Activated naive CD4-positive, alpha-beta T cell treated with anti-CD3 and anti-CD28 coated beads, Interleukin-2, amount 10 ng/mL, durations not matched to agents 7 days and 5 days (primary cell): ENCODE measurements around the gene CHD9NB.
A peak's percentile ranks its signal among the peaks of the same experiment; 100 is the strongest.
"Not testable (repeated sequence)": the region's sequence is repeated elsewhere in the genome, so short reads cannot be mapped to it uniquely, and the experiment has no call there.

Experiments used
- CTCF ChIA-PET: fragments of 350-600 bp; sonication (Branson Sonifier 250); formaldehyde crosslinking; loops from one replicate; lab custom pipeline; 2021; ENCODE audit warnings: antibody characterized with exemption; lab: Charles Lee
- DNase-seq: peaks from one replicate; pipeline ENCODE4 v3.0.0-alpha.2; 2020
- H3K27ac Mint-ChIP-seq: one replicate; pipeline ENCODE4 v1.8.0; 2021; ENCODE audit warnings: mild to moderate bottlenecking, moderate library complexity, mixed read lengths
- H3K27me3 Mint-ChIP-seq: one replicate; pipeline ENCODE4 v1.8.0; 2021; ENCODE audit warnings: mild to moderate bottlenecking, mixed read lengths
- H3K36me3 Mint-ChIP-seq: one replicate; pipeline ENCODE4 v1.8.0; 2021; ENCODE audit warnings: mixed read lengths
- H3K4me1 Mint-ChIP-seq: one replicate; pipeline ENCODE4 v1.8.0; 2021; ENCODE audit warnings: mixed read lengths
- H3K4me3 Mint-ChIP-seq: one replicate; pipeline ENCODE4 v1.8.0; 2021; ENCODE audit warnings: mild to moderate bottlenecking, moderate library complexity, mixed read lengths
- H3K9me3 Mint-ChIP-seq: one replicate; pipeline ENCODE4 v1.8.0; 2021; ENCODE audit warnings: mixed read lengths

Gene CHD9NB

DNA sequence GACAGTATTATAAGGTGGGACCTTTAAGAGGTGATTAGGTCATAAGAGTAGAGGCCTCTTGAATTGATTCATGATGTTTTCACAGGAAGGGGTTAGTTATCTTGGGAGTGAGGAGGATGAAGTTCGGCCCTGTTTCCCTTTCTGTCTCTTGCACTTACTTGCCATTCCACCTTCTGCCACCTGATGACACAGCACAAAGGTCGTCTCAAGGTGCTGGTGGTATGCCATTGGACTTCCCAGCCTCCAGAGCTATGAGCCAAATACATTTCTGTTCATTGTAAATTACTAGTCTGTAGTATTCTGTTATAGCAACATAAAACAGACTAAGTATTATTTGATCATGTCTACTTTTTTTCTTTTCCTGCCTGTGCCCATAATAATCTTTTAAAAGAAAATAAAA lies 25.6 kb upstream of the CHD9NB start:
- Mint-ChIP-seq H3K27me3 (peaks cover 4% of the 10 kb centered on the region), H3K4me1 (no peaks in the 10 kb centered on the region), H3K36me3 (peaks cover 13% of the 10 kb centered on the region), H3K4me3 (no peak overlapping the region), H3K9me3 (peaks cover 17% of the 10 kb centered on the region), H3K27ac (no peak overlapping the region)
- DNase-seq: no peak
- CTCF ChIA-PET: interaction anchor here (1.3 kb wide), 1 partner anchor 43 kb away, joined by 3 read pairs; no protein-coding TSS in a partner anchor

DNA sequence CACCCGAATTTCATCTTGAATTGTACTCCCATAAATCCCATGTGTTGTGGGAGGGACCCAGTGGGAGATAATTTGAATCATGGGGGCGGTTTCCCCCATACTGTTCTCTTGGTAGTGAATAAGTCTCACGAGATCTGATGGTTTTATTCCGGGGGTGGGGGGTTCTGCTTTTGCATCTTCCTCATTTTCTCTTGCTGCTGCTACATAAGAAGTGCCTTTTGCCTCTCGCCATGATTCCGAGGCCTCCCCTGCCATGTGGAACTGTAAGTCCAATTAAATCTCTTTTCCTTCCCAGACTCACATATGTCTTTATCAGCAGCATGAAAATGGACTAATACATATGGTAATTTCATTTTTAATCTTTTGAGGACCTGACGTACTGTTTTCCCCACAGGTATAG lies 22.8 kb upstream of the CHD9NB start:
- Mint-ChIP-seq H3K9me3 (peaks cover 19% of the 10 kb centered on the region), H3K36me3 (peaks cover 17% of the 10 kb centered on the region)
- CTCF ChIA-PET, DNase-seq, H3K27me3 Mint-ChIP-seq, H3K4me3 Mint-ChIP-seq, H3K4me1 Mint-ChIP-seq, H3K27ac Mint-ChIP-seq: not testable (repeated sequence)

DNA sequence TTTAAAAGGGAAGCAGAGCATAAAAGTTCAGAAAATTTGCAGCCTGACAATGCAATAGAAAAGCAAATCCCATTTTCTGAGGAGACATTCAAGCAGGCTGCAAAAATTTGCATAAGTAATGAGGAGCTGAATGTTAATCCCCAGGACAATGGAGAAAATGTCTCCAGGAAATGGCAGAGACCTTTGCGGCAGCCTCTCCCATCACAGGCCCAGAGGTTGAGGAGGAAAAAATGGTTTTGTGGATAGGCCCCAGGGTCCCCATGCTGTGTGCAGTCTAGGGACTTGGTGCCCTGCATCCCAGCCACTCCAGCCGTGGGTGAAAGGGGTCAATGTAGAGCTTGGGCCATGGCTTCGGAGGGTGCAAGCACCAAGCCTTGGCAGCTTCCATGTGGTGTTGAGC lies 21.6 kb upstream of the CHD9NB start:
- CTCF ChIA-PET, DNase-seq, H3K27me3 Mint-ChIP-seq, H3K4me3 Mint-ChIP-seq, H3K27ac Mint-ChIP-seq: not testable (repeated sequence)
- H3K36me3 Mint-ChIP-seq: peaks cover 21% of the 10 kb centered on the region
- peaks cover 19% of the 10 kb centered on the region for H3K9me3 Mint-ChIP-seq
- H3K4me1 Mint-ChIP-seq: peaks cover 10% of the 10 kb centered on the region

DNA sequence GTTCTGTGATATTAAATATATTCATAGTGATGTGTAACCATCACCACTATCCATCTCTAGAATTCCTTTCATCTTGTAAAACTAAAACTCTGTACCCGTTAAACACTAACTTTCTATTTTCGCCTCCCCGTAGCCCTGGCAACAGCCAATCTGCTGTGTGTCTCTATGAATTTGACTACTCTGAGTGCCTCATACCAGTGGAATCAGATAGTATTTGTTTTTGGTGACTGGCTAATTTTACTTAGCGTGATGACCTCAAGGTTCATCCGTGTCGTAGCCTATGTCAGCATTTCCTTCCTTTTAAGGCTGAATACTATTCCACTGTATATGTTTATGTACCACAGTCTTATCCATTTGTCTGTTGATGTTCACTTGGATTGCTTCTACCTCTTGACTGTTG lies 20.3 kb upstream of the CHD9NB start:
- CTCF ChIA-PET: no interaction called here
- H3K4me3 Mint-ChIP-seq: no peak overlapping the region

DNA sequence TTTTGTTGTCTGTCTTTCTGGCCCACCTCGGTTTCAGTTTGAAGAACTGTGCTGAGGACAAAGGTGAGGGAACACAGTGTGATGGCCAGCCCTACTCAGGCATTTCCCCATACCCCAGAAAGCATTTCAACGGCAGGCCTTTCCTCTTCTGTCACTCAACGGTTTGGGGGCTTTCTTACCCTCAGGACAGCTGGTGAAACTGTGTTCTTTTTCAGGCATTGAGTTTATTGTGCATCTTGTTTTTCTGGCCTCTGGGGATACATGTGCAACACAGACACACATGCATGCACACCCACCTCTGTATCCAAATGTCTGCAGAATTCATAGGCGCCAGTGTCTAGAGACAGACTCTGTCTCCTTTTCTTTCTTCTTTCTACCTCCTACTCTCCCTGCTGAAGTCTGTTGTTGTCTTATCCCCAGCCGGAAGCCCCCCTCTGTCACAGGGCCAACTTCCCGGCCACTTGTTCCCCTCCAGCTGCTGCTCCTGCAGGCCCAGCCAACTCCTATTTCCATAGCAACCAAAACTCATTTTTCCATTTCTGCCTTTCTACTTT lies 19.1 kb upstream of the CHD9NB start:
- Mint-ChIP-seq H3K36me3 (peaks cover 23% of the 10 kb centered on the region), H3K27ac (no peak overlapping the region), H3K4me3 (no peak overlapping the region), H3K9me3 (peaks cover 19% of the 10 kb centered on the region), H3K27me3 (peaks cover 4% of the 10 kb centered on the region), H3K4me1 (peaks cover 25% of the 10 kb centered on the region)
- DNase-seq: no peak
- CTCF ChIA-PET: no interaction called here

More for the DNA sequence above, 20.3 kb upstream of the CHD9NB start:
- H3K4me1 Mint-ChIP-seq: peaks cover 20% of the 10 kb centered on the region
- H3K9me3 Mint-ChIP-seq: peaks cover 19% of the 10 kb centered on the region
- H3K27me3 Mint-ChIP-seq: peaks cover 4% of the 10 kb centered on the region
- DNase-seq: no peak
- no peak overlapping the region for H3K27ac Mint-ChIP-seq
- peaks cover 24% of the 10 kb centered on the region for H3K36me3 Mint-ChIP-seq

DNA sequence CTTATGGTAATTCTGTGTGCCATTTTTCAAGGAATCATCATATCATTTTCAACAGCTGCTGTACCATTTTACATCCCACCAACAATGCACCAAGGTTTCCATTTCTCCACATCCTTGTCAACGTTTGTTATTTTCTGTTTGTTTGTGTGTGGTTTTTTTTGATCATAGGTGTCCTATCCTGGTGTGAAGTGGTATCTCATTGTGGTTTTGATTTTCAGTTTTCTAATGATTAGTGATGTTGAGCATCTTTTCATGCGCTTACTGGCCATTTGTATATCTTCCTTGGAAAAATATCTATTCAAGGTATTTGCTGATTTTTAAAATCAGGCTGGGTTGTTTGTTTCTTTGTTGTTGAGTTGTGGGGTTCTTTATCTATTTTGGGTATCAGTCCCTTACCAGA lies 17.1 kb upstream of the CHD9NB start:
- H3K27ac Mint-ChIP-seq: no peak overlapping the region
- H3K4me1 Mint-ChIP-seq: peaks cover 33% of the 10 kb centered on the region
- H3K36me3 Mint-ChIP-seq: peaks cover 19% of the 10 kb centered on the region
- CTCF ChIA-PET: no interaction called here
- DNase-seq: no peak
- peaks cover 13% of the 10 kb centered on the region for H3K9me3 Mint-ChIP-seq
- peaks cover 4% of the 10 kb centered on the region for H3K27me3 Mint-ChIP-seq
- no peak overlapping the region for H3K4me3 Mint-ChIP-seq

DNA sequence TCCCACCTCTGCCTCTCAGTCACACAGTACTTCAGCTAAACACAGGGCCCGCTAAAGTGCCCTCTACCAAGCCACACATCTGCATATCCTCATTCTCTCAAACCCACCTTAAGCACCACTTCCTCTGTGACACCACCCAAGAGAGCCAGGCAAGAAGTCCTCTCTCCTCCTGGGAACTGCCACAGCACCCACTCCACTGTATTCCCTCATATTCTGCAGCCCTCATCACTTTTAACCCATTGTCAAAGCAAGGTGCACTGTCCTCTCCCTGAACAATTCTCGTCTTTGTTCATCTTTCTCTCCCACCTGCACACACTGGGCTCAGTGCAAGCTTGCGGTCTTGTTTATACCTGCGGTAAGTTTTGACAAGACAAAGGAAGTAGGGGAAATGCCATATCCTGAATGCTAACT lies 15.7 kb upstream of the CHD9NB start:
- Mint-ChIP-seq H3K4me1 (peaks cover 38% of the 10 kb centered on the region), H3K9me3 (peaks cover 4% of the 10 kb centered on the region), H3K36me3 (peaks cover 11% of the 10 kb centered on the region), H3K27ac (peak overlapping the region; percentile 33), H3K27me3 (peaks cover 4% of the 10 kb centered on the region), H3K4me3 (peak overlapping the region; percentile 14)
- no peak for DNase-seq
- CTCF ChIA-PET: interaction anchor here (1.7 kb wide), 1 partner anchor 13 kb away, joined by 3 read pairs; the partner anchor contains the start of gene CHD9

DNA sequence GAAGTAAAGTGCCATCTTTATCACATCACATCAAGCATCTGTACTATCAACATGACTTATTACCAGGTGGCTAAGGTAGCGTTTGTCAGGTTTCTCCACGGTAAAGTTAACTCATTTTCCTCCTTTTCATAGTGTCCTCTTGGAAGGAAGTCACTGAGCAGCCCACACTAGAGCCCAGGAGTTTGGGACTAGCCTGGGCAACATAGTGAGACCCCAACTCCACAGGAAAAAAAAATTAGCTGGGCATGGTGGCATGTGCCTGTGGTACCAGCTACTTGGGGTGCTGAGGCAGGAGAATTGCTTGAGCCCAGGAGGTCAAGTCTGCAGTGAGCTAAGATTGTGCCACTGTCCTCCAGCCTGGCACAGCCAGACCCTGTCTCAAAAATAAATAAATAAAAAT lies 15.0 kb upstream of the CHD9NB start:
- H3K27ac Mint-ChIP-seq: peak overlapping the region; percentile 25
- peaks cover 38% of the 10 kb centered on the region for H3K4me1 Mint-ChIP-seq
- H3K4me3 Mint-ChIP-seq: no peak overlapping the region
- peaks cover 4% of the 10 kb centered on the region for H3K27me3 Mint-ChIP-seq
- H3K9me3 Mint-ChIP-seq: no peaks in the 10 kb centered on the region
- CTCF ChIA-PET: interaction anchor here (1.7 kb wide), 1 partner anchor 13 kb away, joined by 3 read pairs; the partner anchor contains the start of gene CHD9
- peaks cover 7% of the 10 kb centered on the region for H3K36me3 Mint-ChIP-seq
- DNase-seq: no peak

DNA sequence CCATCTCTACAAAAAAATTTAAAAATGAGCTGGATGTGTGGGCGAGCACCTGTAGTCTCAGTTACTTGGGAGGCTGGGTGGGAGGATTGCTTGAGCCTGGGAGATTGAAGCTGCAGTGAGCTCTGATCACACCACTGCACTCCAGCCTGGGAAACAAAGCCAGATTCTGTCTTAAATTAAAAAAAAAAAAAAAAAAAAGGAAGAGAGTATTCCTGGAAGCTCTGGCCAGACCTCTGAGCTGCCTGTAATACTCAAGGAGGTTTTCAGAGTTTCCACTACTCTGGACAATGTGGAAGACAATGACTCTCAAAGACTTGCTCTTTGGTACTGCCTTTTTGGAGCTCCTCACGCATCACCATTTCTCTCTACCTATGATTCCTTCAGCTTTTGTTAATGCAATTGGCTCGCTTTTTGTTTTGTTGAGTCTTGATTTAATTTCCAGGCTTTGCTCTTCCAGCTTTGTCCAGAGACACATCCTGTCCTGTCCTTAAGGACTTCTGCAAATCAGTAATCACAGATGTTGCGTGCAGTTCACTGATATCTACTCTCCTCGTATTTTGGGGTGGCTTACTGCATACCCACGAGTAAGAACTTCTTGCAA lies 12.9 kb upstream of the CHD9NB start:
- no peaks in the 10 kb centered on the region for H3K9me3 Mint-ChIP-seq
- H3K36me3 Mint-ChIP-seq: peaks cover 7% of the 10 kb centered on the region
- H3K4me3 Mint-ChIP-seq: no peak overlapping the region
- H3K4me1 Mint-ChIP-seq: peaks cover 53% of the 10 kb centered on the region
- H3K27me3 Mint-ChIP-seq: no peaks in the 10 kb centered on the region
- no peak overlapping the region for H3K27ac Mint-ChIP-seq
- CTCF ChIA-PET: interaction anchor here (1.9 to 2.0 kb wide), 2 partner anchors 10 to 94 kb away, joined by 4 to 6 read pairs; partner anchors contain the start of gene CHD9
- DNase-seq: no peak

DNA sequence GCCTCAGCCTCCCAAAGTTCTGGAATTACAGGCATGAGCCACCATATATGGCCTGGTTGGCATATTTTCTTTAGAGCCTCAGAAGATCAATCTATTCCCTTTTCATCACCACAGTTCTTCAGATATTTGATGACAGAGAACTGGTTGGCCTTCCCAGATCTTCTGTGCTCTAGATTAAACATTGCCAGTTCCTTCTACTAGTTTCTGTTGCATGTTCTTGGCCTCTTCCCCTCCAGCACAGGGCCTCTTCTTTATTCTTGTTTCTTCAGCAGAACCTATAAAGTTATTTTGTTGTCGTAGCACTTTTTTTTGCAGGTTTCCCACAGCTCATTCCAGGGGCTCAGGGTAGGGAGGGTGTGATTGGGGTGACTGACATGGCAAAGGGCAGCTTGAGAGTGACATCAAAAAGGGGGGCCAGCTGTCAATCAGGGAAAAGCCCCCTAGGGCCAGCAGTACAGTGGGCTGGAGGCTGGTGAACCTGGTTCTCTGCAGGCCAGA lies 11.4 kb upstream of the CHD9NB start:
- Mint-ChIP-seq H3K4me3 (no peak overlapping the region), H3K27ac (no peak overlapping the region), H3K36me3 (peaks cover 2% of the 10 kb centered on the region), H3K27me3 (no peaks in the 10 kb centered on the region), H3K9me3 (no peaks in the 10 kb centered on the region), H3K4me1 (peaks cover 42% of the 10 kb centered on the region)
- DNase-seq: no peak
- CTCF ChIA-PET: interaction anchor here (0.6 to 1.9 kb wide), 2 partner anchors 9 to 40 kb away, joined by 3 to 6 read pairs; partner anchors contain the start of gene CHD9

DNA sequence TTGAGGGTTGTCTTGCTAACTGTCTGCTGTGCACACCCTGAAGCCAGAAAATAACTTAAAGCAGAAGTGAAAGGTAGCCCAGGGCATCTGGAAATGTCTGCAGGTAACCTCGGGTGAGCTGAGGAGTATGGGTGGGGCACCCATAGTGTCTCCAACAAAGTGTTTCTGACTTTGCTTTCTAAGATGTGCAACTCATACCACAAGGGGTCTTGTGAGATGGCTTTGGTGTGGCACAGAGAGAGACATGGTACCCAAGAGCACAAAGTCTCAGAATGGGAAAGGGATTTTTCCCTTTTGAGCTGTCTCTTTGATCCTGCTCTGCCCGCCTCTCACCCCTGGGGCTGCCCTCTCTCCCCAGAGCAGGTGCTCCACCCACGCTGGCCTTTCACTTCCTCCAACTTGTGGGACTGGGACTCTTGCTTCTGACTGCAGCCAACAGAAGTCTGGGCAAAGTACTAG lies 9.0 kb upstream of the CHD9NB start:
- no peak overlapping the region for H3K4me3 Mint-ChIP-seq
- no peaks in the 10 kb centered on the region for H3K36me3 Mint-ChIP-seq
- H3K27me3 Mint-ChIP-seq: no peaks in the 10 kb centered on the region
- CTCF ChIA-PET: no interaction called here
- H3K9me3 Mint-ChIP-seq: no peaks in the 10 kb centered on the region
- H3K4me1 Mint-ChIP-seq: peaks cover 33% of the 10 kb centered on the region
- DNase-seq: peak; percentile 30
- peak overlapping the region; percentile 12 for H3K27ac Mint-ChIP-seq

DNA sequence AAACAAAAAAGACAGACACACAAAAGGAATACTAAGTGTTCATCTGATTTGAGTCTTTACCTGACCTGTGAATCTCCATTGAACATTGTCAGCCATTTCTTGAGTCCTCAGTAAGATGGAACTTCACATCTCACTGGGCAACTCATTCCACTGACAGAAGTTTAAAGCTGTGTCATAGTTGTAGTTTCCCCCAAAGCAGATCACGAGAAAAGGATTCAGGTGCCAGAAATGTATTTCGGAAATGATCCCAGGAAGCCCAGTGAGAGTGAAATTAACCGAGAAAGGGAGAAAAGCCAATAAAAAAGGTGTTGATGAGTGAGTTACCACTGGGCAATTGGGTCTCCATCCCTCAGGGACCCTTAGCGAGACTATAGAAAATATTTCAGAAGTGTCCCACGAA lies 8.6 kb upstream of the CHD9NB start:
- peaks cover 37% of the 10 kb centered on the region for H3K4me1 Mint-ChIP-seq

DNA sequence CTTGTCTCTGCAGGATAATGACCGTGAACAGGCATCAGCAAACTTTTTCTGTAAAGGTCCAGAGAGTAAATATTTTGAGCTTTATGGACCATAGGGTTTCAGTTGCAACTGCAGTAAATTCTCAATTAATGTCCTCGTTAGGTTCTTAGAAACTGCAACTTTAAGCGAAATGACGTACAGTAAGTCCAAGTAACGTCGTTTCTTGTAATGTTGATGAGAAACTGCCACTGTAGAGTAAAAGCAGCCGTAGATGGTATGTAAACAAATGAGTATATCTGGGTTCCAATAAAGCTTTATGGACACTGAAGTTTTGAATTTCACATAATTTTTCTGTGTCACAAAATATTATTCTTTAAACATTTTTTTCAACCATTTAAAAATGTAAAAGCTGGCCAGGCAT lies 7.0 kb upstream of the CHD9NB start:
- no peaks in the 10 kb centered on the region for H3K27me3 Mint-ChIP-seq
- CTCF ChIA-PET: interaction anchor here (0.9 to 1.7 kb wide), 2 partner anchors 23 to 33 kb away, joined by 3 to 4 read pairs; no protein-coding TSS in a partner anchor
- DNase-seq: no peak
- no peaks in the 10 kb centered on the region for H3K36me3 Mint-ChIP-seq
- H3K9me3 Mint-ChIP-seq: no peaks in the 10 kb centered on the region
- no peak overlapping the region for H3K4me3 Mint-ChIP-seq
- H3K4me1 Mint-ChIP-seq: peaks cover 37% of the 10 kb centered on the region
- H3K27ac Mint-ChIP-seq: no peak overlapping the region

More for the DNA sequence above, 8.6 kb upstream of the CHD9NB start:
- Mint-ChIP-seq H3K27me3 (no peaks in the 10 kb centered on the region), H3K36me3 (no peaks in the 10 kb centered on the region), H3K27ac (no peak overlapping the region), H3K4me3 (no peak overlapping the region), H3K9me3 (no peaks in the 10 kb centered on the region)
- CTCF ChIA-PET: interaction anchor here (1.7 kb wide), 1 partner anchor 31 kb away, joined by 4 read pairs; no protein-coding TSS in a partner anchor
- DNase-seq: no peak

DNA sequence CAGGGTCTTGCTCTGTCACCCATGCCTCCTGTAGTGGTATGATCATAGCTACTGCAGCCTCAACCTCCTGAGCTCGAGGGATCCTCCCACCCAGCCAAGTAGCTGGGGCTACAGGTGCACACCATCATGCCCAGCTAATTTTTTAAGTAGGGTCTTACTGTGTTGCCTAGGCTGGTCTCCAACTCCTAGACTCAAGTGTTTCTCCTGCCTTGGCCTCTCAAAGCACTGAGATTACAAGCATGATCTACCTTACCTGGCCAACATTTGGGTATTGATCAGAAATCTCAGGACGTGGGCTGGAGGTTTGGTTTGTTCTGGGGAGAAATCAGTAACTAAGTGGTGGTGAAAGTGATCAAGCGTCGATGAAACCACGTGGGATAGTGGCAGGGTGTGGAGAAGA lies 6.2 kb upstream of the CHD9NB start:
- CTCF ChIA-PET: interaction anchor here (1.0 kb wide), 1 partner anchor 149 kb away, joined by 7 read pairs; no protein-coding TSS in a partner anchor
- Mint-ChIP-seq H3K4me3 (no peak overlapping the region), H3K4me1 (peaks cover 39% of the 10 kb centered on the region), H3K27me3 (peaks cover 4% of the 10 kb centered on the region), H3K36me3 (no peaks in the 10 kb centered on the region), H3K27ac (no peak overlapping the region), H3K9me3 (no peaks in the 10 kb centered on the region)
- DNase-seq: no peak
